ENCODE data around the gene POLR3B. TPM values are rescaled to one million over a fixed set of nuclear protein-coding genes. Genes with fewer than 3 reads are reported as not detected.

POLR3B gene
- 11.4 TPM for polyA plus RNA-seq (2013, experiment 1 of 2)
- polyA plus RNA-seq (2013, experiment 2 of 2) = 11.4 TPM

DNA sequence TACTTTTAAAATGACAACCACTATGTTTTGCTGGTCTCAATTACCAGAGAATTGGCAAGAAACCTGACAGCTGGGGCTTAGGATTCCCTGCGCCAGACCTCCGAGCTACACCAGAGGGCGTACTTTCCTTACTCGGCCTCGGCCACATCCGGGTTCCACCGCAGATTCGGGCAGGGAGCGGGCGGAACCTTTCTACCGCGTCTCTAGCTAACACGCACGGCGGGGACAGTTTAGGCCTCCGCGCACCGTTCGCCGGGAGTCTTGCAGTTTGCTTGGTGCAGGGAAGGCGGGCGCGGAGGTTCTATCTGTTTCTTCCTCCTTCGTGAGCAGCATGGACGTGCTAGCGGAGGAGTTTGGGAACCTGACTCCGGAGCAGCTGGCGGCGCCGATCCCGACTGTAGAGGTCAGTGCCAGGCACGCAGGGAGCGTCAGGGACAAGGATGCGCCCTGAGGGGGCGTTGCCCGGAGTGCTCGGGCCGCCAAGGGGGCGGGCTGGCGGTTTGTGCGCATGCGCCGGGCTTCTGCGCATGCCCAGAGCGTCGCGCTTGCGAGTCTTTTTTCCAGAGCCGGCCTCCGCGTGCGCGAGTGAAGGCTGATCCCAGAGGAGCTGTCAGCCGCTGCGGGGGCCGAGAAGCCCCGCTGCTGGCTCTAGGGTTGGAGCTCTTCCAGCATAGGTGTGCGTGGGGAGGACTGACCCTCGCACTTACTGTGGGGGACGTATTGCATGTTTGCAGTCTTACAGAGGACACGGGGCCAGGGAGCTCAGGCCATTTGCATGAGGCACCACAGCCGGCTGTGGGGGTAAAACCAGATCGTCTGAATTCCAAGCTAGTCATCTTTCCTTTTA, at the start of gene POLR3B:
POLR3B (plus strand) TSS at position 200 of the 847 bp plus-strand sequence; CDS start at position 332, 132 bp downstream.
- H3K9ac ChIP-seq (ENCODE audit: low read length) = peak within 1 kb of the TSS; percentile 86
- peak within 1 kb of the TSS; percentile 76 for H3K27ac ChIP-seq (ENCODE audit: low read depth, low read length)
- no peaks in the 10 kb centered on the region for H3K27me3 ChIP-seq (ENCODE audit: insufficient read depth, low read length, poor library complexity)
- no peaks in the 10 kb centered on the region for H3K36me3 ChIP-seq (ENCODE audit: control insufficient read depth, insufficient read depth, low read length)
- peak within 1 kb of the TSS; percentile 9 for H2BK5ac ChIP-seq (ENCODE audit: low read length)
- peak within 1 kb of the TSS; percentile 41 for H3K4ac ChIP-seq (ENCODE audit: low read depth, low read length)
- peak within 1 kb of the TSS; percentile 70 for H3K4me3 ChIP-seq (ENCODE audit: low read length)
- DNase-seq = peak; percentile 96
- peaks cover 14% of the 10 kb centered on the region for H3K79me1 ChIP-seq (ENCODE audit: low read length)
- no CpG with 5 or more reads among the region's 63 CpGs for WGBS (ENCODE audit: extremely low coverage, insufficient coverage, low lambda C conversion rate)
- peak within 1 kb of the TSS; percentile 94 for H3K56ac ChIP-seq (ENCODE audit: low read length)
- H3K79me2 ChIP-seq (ENCODE audit: control insufficient read depth, insufficient read depth, low read length) = peaks cover 8% of the 10 kb centered on the region
- H3K4me1 ChIP-seq (ENCODE audit: control insufficient read depth, low read depth, low read length) = peaks cover 1% of the 10 kb centered on the region
- no peak within 1 kb of the TSS for H2BK15ac ChIP-seq (replicated peaks; ENCODE audit: low read depth)
- H2AK5ac ChIP-seq (ENCODE audit: low read length) = no peak within 1 kb of the TSS
- H3K23ac ChIP-seq (ENCODE audit: low read length) = no peak within 1 kb of the TSS
- no peak within 1 kb of the TSS for H4K8ac ChIP-seq (ENCODE audit: low read depth, low read length)
- peak within 1 kb of the TSS; percentile 35 for H3K4me2 ChIP-seq (ENCODE audit: low read length)
- H4K5ac ChIP-seq (ENCODE audit: low read length) = no peak within 1 kb of the TSS
- peak within 1 kb of the TSS; percentile 24 for H3K18ac ChIP-seq (ENCODE audit: low read length)
- H2BK120ac ChIP-seq (ENCODE audit: low read depth, low read length) = no peak within 1 kb of the TSS

- Histone ChIP-seq H3K4ac (ENCODE audit: low read depth, low read length) (no peak overlapping the region), H2AK5ac (ENCODE audit: low read length) (no peak overlapping the region), H3K27me3 (ENCODE audit: insufficient read depth, low read length, poor library complexity) (no peaks in the 10 kb centered on the region), H3K36me3 (ENCODE audit: control insufficient read depth, insufficient read depth, low read length) (no peaks in the 10 kb centered on the region), H2BK5ac (ENCODE audit: low read length) (no peak overlapping the region), H3K4me1 (ENCODE audit: control insufficient read depth, low read depth, low read length) (no peaks in the 10 kb centered on the region), H3K9ac (ENCODE audit: low read length) (no peak overlapping the region), H3K18ac (ENCODE audit: low read length) (no peak overlapping the region), H2BK15ac (replicated peaks; ENCODE audit: low read depth) (no peak overlapping the region), H4K5ac (ENCODE audit: low read length) (no peak overlapping the region), H3K4me2 (ENCODE audit: low read length) (no peak overlapping the region), H4K8ac (ENCODE audit: low read depth, low read length) (no peak overlapping the region), H3K27ac (ENCODE audit: low read depth, low read length) (no peak overlapping the region), H3K56ac (ENCODE audit: low read length) (no peak overlapping the region), H3K79me1 (ENCODE audit: low read length) (no peaks in the 10 kb centered on the region), H3K23ac (ENCODE audit: low read length) (no peak overlapping the region), H2BK120ac (ENCODE audit: low read depth, low read length) (no peak overlapping the region), H3K4me3 (ENCODE audit: low read length) (no peak overlapping the region), H3K79me2 (ENCODE audit: control insufficient read depth, insufficient read depth, low read length) (no peaks in the 10 kb centered on the region)
- WGBS (ENCODE audit: extremely low coverage, insufficient coverage, low lambda C conversion rate) = no CpG with 5 or more reads among the region's 1 CpG
- no peak for DNase-seq
These were observed 49.4 kb upstream of the POLR3B start for GRCh38 chr12:106308121-106308520.

DNA sequence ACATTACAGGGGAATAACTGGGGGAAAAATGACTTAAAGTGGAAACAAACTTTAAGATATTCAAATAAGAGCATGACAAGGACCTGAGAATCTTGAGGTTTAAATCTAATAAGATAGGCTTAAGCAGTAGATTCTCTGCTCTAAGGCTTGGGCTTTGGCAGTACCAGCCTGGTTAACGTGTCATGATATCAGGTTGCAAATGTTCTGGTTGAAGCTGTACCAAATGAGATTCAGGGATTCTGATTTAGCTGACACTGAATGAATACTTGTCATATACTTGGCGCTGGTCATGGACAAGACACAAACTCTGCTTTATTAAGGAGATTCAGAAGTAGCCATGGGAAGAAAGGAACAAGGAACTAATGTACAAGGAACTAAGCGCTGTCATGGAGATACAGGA, 48.9 kb upstream of the POLR3B start:
- Histone ChIP-seq H3K4ac (ENCODE audit: low read depth, low read length) (no peak overlapping the region), H4K5ac (ENCODE audit: low read length) (no peak overlapping the region), H3K79me1 (ENCODE audit: low read length) (no peaks in the 10 kb centered on the region), H3K27ac (ENCODE audit: low read depth, low read length) (no peak overlapping the region), H2BK15ac (replicated peaks; ENCODE audit: low read depth) (no peak overlapping the region), H3K56ac (ENCODE audit: low read length) (no peak overlapping the region), H3K4me2 (ENCODE audit: low read length) (no peak overlapping the region), H3K18ac (ENCODE audit: low read length) (no peak overlapping the region), H3K79me2 (ENCODE audit: control insufficient read depth, insufficient read depth, low read length) (no peaks in the 10 kb centered on the region), H3K9ac (ENCODE audit: low read length) (no peak overlapping the region), H2BK5ac (ENCODE audit: low read length) (no peak overlapping the region), H3K4me1 (ENCODE audit: control insufficient read depth, low read depth, low read length) (no peaks in the 10 kb centered on the region), H2BK120ac (ENCODE audit: low read depth, low read length) (no peak overlapping the region), H3K27me3 (ENCODE audit: insufficient read depth, low read length, poor library complexity) (no peaks in the 10 kb centered on the region), H2AK5ac (ENCODE audit: low read length) (no peak overlapping the region), H3K23ac (ENCODE audit: low read length) (no peak overlapping the region), H4K8ac (ENCODE audit: low read depth, low read length) (no peak overlapping the region), H3K4me3 (ENCODE audit: low read length) (no peak overlapping the region), H3K36me3 (ENCODE audit: control insufficient read depth, insufficient read depth, low read length) (no peaks in the 10 kb centered on the region)
- no CpG with 5 or more reads among the region's 3 CpGs for WGBS (ENCODE audit: extremely low coverage, insufficient coverage, low lambda C conversion rate)
- no peak for DNase-seq

DNA sequence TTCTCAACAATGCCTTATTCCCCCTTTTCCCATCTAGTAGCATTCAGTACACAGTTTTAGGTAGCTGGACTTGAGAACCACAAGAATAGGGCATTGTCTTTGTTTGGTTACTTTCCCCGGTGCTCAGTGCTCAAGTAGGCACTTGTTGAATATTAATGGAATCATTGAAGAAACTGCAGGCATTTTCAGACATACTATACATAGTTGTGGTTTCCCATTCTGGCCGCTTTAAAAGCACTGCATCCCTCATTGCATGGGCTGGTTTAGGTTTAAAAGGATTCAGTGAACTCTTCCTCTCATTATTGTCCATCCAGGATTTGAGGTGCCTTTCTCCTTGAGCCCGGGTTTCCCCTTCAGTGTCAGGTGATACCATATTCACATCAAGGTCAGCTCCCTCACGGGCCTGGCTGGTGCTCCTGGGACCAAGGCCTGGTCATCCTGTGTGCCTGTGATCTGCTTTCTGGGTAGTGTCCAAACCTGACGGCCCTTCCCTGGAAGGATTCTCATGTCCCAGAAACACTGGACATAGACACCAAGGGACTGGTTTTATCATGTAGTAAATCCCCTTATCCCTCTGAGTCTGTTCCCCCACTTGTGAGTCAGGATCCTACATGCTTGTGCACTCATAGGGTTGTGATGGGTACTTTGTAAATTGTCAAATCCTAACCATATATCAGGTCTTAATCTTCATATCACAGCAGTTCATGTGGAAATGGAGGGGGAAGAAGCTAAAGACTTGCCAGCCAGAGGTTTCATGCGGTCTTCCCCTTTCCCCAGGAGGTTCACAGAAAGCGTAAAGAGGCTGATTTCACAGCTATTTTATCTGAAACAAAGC, 47.7 kb upstream of the POLR3B start:
- Histone ChIP-seq H3K23ac (ENCODE audit: low read length) (no peak overlapping the region), H3K79me1 (ENCODE audit: low read length) (no peaks in the 10 kb centered on the region), H2AK5ac (ENCODE audit: low read length) (no peak overlapping the region), H3K4me1 (ENCODE audit: control insufficient read depth, low read depth, low read length) (no peaks in the 10 kb centered on the region), H3K4ac (ENCODE audit: low read depth, low read length) (no peak overlapping the region), H4K5ac (ENCODE audit: low read length) (no peak overlapping the region), H2BK120ac (ENCODE audit: low read depth, low read length) (no peak overlapping the region), H3K4me2 (ENCODE audit: low read length) (no peak overlapping the region), H3K9ac (ENCODE audit: low read length) (no peak overlapping the region), H3K27me3 (ENCODE audit: insufficient read depth, low read length, poor library complexity) (no peaks in the 10 kb centered on the region), H4K8ac (ENCODE audit: low read depth, low read length) (no peak overlapping the region), H3K79me2 (ENCODE audit: control insufficient read depth, insufficient read depth, low read length) (no peaks in the 10 kb centered on the region), H2BK15ac (replicated peaks; ENCODE audit: low read depth) (no peak overlapping the region), H3K4me3 (ENCODE audit: low read length) (no peak overlapping the region), H3K27ac (ENCODE audit: low read depth, low read length) (no peak overlapping the region), H2BK5ac (ENCODE audit: low read length) (no peak overlapping the region), H3K36me3 (ENCODE audit: control insufficient read depth, insufficient read depth, low read length) (no peaks in the 10 kb centered on the region), H3K18ac (ENCODE audit: low read length) (no peak overlapping the region), H3K56ac (ENCODE audit: low read length) (no peak overlapping the region)
- DNase-seq = no peak
- WGBS (ENCODE audit: extremely low coverage, insufficient coverage, low lambda C conversion rate) = no CpG with 5 or more reads among the region's 7 CpGs

- H3K18ac ChIP-seq (ENCODE audit: low read length) = no peak overlapping the region
- no peak overlapping the region for H2BK5ac ChIP-seq (ENCODE audit: low read length)
- no peak overlapping the region for H3K27ac ChIP-seq (ENCODE audit: low read depth, low read length)
- no peak for DNase-seq
- no peak overlapping the region for H2AK5ac ChIP-seq (ENCODE audit: low read length)
- no peaks in the 10 kb centered on the region for H3K27me3 ChIP-seq (ENCODE audit: insufficient read depth, low read length, poor library complexity)
- no peaks in the 10 kb centered on the region for H3K4me1 ChIP-seq (ENCODE audit: control insufficient read depth, low read depth, low read length)
- no peak overlapping the region for H4K5ac ChIP-seq (ENCODE audit: low read length)
- H3K23ac ChIP-seq (ENCODE audit: low read length) = no peak overlapping the region
- H3K36me3 ChIP-seq (ENCODE audit: control insufficient read depth, insufficient read depth, low read length) = no peaks in the 10 kb centered on the region
- H2BK15ac ChIP-seq (replicated peaks; ENCODE audit: low read depth) = no peak overlapping the region
- H3K4ac ChIP-seq (ENCODE audit: low read depth, low read length) = no peak overlapping the region
- H3K79me1 ChIP-seq (ENCODE audit: low read length) = no peaks in the 10 kb centered on the region
- WGBS (ENCODE audit: extremely low coverage, insufficient coverage, low lambda C conversion rate) = no CpG with 5 or more reads among the region's 5 CpGs
- H3K4me3 ChIP-seq (ENCODE audit: low read length) = no peak overlapping the region
- no peaks in the 10 kb centered on the region for H3K79me2 ChIP-seq (ENCODE audit: control insufficient read depth, insufficient read depth, low read length)
- no peak overlapping the region for H3K4me2 ChIP-seq (ENCODE audit: low read length)
- H3K9ac ChIP-seq (ENCODE audit: low read length) = no peak overlapping the region
- H2BK120ac ChIP-seq (ENCODE audit: low read depth, low read length) = no peak overlapping the region
- no peak overlapping the region for H3K56ac ChIP-seq (ENCODE audit: low read length)
- no peak overlapping the region for H4K8ac ChIP-seq (ENCODE audit: low read depth, low read length)
These were observed 46.9 kb upstream of the POLR3B start for GRCh38 chr12:106310687-106311086.

Data from mesendoderm (in vitro differentiated cells).